ENCODE measurements around the gene KLHL9.
A peak's percentile ranks its signal among the peaks of the same experiment; 100 is the strongest.
"Not testable (repeated sequence)": the region's sequence is repeated elsewhere in the genome, so short reads cannot be mapped to it uniquely, and the experiment has no call there.

Gene KLHL9

GRCh38 chr9:21334701-21335632 is at the start of gene KLHL9:
Gene KLHL9, minus strand, starts transcription at chr9:21335404. Its CDS starts 545 bp downstream, at chr9:21334859.
- peak; percentile 46 for DNase-seq

- no peak for DNase-seq
These were observed 48.4 kb upstream of the KLHL9 start for GRCh38 chr9:21383627-21384026.

- DNase-seq = no peak
These were observed 46.5 kb upstream of the KLHL9 start for GRCh38 chr9:21381448-21382339.

GRCh38 chr9:21371467-21371866 is 36.3 kb upstream of the KLHL9 start:
- DNase-seq = not testable (repeated sequence)

- no peak for DNase-seq
These were observed 32.8 kb upstream of the KLHL9 start, which contains the start of gene IFNA13 for GRCh38 chr9:21367957-21368356. Gene IFNA13, minus strand, starts transcription at chr9:21368057. Its CDS starts 47 bp downstream, at chr9:21368010.

- DNase-seq = not testable (repeated sequence)
These were observed 32.0 kb upstream of the KLHL9 start for GRCh38 chr9:21367169-21367568.

GRCh38 chr9:21362287-21362686 is 27.1 kb upstream of the KLHL9 start:
- no peak for DNase-seq

- DNase-seq = no peak
These were observed 22.6 kb upstream of the KLHL9 start for GRCh38 chr9:21357479-21358460.

GRCh38 chr9:21350787-21351186 is 15.6 kb upstream of the KLHL9 start, which contains the start of gene IFNA6:
Gene IFNA6, minus strand, starts transcription at chr9:21350887. Its CDS starts 0 bp downstream, at chr9:21350887.
- DNase-seq = no peak

GRCh38 chr9:21348430-21348970 is 13.3 kb upstream of the KLHL9 start:
- DNase-seq = no peak

GRCh38 chr9:21340735-21341134 is 5.5 kb upstream of the KLHL9 start:
- no peak for DNase-seq

- no peak for DNase-seq
These were observed 1.3 kb upstream of the KLHL9 start for GRCh38 chr9:21336457-21336856.

GRCh38 chr9:21333226-21333625 is 2.0 kb downstream of the KLHL9 start:
- no peak for DNase-seq

GRCh38 chr9:21331676-21332402 is 3.4 kb downstream of the KLHL9 start:
- DNase-seq = no peak

- no peak for DNase-seq
These were observed 8.6 kb downstream of the KLHL9 start for GRCh38 chr9:21326526-21327139.

- no peak for DNase-seq
These were observed 11.2 kb downstream of the KLHL9 start for GRCh38 chr9:21324047-21324446.

GRCh38 chr9:21322911-21323461 is 12.2 kb downstream of the KLHL9 start:
- DNase-seq = no peak

GRCh38 chr9:21320465-21320864 is 14.7 kb downstream of the KLHL9 start:
- DNase-seq = no peak

- peak; percentile 14 for DNase-seq
These were observed 17.0 kb downstream of the KLHL9 start for GRCh38 chr9:21317956-21318923.
